Measurements from ENCODE around the gene MIER2.

Gene MIER2

DNA sequence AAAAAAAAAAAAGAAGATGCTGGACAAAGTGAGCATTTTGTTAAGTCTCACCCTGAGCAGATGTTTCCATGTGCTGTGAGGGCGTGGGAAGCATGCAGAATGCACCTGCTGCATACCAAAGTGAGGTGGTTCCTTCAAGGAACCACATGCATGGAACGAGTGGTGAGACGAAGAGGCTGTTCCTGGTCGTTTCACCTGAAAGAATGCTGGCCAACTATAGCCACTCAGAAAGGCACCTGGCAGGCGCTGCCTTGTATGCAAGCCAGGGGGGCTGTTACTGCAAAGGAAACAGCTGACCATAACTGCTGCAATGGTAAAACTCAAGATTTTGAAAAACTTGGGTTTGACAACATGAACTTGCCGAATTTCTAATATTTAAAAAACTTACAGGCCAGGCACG lies 14.7 kb downstream of the MIER2 start:
- no peak for DNase-seq (ENCODE audit: low read depth)

DNA sequence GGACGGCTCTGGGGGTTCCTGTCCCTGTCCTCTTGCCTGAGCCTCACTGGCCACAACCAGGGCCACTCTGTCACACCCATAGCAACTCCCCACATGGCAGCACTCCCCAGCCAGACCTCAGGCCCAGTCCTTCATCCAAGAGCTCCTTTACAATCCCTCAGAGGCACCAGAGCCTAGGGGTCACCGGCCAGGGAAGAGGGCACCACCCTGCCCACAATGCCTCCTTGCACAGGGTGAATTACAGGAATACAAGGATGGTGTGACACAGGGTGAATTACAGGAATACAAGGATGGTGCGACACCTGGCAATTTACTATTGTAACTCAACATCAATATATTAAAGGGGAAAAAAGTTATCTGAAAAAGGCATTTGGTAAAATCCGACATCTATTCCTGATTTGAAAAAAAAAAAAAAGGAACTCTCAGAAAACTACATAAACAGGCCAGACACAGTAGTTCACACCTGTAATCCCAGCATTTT lies 16.5 kb downstream of the MIER2 start:
- DNase-seq (ENCODE audit: low read depth), result no peak

DNA sequence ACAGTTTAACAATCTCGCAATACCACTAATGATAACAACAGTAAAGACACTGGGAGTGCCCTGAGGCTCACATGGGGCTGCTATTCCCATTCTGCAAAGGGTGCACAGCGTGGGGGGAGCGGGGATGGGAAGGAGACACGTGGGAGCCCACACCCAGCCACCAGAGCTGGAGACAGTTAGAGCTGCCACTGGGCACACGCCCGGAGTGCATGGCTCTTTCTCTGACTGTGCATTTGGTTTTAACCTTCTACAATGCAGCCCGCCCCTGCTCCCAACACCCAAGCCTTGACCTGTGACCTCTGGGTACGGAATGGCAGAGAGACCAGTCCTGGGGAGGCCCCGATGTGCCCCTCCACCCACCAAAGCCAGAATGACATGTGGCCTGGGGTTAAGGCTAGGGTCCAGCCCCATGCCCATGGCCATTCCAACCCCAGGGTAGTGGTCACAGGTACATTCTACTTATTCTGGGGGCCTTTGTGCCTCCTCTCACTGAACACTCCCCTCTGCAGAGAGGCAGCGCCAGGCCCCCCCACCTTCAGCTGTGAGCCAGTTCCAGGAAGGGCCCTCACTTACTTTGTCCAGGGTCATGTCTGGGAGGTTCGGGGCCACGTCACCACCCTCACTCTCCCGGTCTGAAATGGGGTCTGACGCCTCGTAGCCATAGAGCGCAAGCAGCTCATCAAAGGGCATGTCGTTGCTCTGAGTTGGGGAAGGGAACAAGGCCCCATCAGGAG lies 17.1 kb downstream of the MIER2 start:
- no peak for DNase-seq (ENCODE audit: low read depth)

DNA sequence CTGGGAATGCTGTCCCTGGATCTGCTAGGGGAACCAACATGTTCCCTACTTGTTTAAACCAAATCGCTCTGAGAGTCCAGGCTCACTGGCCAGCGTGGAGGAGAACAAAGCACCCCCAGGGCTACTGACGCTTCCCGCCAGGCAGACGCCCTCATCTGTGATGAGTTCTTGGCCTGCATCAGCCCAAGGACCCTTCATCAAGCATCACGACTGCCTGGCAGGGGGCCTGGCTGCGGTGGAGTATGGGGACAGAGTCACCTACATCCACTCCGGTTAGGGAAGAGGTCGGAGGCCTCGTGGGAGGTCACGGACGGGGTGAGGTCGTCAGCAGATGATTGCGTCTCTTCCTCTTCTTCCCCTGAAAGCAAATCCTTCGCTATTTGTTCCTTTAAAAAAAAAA lies 17.7 kb downstream of the MIER2 start:
- DNase-seq (ENCODE audit: low read depth), result no peak

DNA sequence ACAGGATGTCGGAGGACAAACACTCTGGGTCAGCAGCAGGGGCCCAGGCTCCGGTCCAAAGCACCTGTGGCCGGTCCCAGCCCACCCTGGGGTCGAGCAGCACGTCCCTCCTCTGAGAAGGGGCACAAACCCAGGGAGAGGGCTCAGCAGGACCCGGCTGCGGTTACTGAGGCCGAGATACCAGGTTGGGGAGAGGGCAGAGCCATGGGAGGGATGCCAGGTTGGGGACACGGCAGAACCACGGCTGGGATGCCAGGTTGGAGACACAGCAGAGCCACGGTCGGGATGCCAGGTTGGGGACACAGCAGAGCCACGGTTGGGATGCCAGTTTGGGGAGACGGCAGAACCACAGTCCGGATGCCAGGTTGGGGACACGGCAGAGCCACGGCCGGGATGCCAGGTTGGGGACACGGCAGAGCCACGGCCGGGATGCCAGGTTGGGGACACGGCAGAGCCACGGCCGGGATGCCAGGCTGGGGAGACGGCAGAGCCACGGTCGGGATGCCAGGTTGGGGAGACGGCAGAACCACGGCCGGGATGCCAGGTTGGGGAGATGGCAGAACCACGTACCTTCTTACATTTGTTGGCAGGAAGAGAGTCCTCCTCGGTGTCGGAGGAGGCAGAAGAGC lies 18.5 kb downstream of the MIER2 start:
- DNase-seq (ENCODE audit: low read depth), result no peak

DNA sequence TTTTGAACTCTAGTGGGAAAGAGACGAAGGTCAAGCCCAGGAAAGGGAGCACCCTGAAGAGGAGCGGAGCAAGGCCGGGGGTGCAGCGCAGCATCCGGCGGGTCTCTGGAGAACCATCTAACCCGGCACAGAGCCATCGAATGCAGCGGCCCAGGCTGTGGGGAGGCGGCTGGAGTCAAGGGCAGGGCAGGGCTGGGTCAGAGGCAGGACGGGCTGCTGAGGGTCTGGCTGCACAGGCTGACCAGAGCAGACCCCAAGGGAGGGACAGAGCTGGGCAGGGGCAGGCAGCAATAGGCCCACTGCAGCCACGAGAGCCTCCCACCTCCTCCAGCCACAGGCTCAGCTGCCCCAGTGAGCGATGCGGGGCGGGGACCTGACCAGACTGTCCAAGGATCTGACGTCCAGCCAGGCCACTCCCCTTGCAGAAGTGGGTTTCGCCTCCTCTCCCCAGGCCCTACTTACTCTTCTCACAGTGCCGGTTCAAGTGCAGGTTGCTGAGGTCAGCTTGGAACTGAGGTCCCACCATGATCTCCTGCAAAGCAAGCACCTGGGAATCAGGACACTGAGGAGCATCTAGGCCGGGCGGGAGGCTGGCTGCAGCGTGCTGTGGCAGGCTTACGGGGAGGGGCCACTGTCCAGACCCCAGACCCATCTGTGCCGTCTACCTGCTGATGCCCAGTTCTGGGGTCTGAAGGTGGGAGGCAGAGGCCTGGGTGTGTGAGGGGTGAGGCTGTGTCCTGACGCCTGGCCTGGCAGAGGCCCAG lies 19.2 kb downstream of the MIER2 start:
- no peak for DNase-seq (ENCODE audit: low read depth)

DNA sequence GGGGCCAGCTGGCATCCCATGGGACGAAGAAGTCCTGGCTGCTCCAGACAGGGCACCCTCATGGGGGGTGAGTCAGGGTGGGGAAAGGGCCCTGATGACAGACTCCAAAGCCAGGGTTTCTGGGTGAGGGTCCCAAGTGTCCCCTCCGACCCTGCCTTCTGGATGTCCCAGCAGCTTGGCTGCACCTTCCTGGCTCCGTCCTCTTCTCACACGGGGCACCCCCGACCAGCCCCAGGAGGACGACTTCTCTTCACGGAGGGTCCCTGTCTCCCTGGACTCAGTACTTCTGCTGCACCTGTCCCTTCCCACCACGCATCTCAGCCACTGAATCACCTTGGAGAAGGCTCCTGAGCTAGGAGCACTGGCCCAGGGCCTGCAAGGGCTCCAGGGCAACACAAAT lies 19.9 kb downstream of the MIER2 start:
- DNase-seq (ENCODE audit: low read depth), result no peak

DNA sequence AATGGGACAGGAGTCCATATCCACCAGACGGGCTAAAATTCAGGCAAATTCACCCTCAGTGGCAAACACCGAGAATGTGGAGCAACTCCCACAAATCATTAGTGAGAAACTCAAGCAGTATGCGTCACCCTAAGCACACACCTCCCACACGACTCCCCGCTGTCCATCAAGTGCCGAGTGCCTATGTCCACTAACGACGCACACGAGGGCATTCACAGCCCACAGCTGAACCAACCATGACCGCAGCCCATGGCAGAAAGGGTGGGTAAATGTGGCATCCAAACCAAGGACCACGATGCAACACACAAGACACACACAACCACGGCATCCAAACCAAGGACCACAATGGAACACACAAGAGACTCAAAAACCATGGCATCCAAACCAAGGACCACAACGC lies 22.0 kb downstream of the MIER2 start:
- DNase-seq (ENCODE audit: low read depth), result no peak

DNA sequence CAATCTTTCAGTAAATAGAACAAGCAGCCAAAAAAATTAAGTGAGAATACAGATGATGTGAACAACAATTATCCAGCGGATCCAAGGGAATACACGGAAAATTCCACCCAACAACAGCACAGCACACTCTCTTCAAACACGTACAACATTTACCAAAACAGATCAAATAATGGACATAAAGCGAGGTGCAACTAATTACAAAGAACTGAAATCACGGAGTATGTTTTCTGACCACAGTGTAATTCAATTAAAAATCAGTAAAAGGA lies 26.2 kb downstream of the MIER2 start:
- DNase-seq (ENCODE audit: low read depth), result no peak

DNA sequence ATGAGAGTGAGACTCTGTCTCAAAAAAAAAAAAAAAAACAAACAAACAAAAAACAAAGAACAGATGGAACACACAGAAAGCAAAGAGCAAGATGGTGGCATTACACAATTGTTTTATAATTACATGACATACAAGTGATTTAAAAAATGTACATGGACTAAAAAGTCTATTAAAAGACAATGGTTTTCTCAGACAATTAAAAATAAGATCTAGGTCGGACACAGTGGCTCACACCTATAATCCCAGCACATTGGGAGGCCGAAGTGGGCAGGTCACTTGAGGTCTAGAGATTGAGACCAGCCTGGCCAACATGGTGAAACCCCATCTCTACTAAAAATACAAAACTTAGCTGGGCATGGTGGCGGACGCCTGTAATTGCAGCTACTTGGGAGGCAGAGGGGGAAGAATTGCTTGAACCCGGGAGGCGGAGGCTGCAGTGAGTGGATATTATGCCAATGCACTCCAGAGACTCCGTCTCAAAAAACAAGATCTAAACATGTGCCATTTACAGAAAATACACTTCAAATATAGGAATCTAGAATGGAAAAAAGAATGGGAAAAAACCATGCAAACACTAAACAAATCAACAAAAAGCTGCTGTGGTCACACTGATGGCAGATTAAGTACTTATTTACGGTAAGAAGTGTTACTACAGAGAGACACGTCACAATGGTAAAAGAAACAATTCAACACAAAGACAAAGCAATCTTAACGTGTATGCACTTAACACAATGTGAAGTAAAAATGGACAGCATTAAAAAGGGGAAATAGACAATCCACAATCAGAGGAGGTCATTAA lies 26.7 kb downstream of the MIER2 start:
- DNase-seq (ENCODE audit: low read depth), result no peak

DNA sequence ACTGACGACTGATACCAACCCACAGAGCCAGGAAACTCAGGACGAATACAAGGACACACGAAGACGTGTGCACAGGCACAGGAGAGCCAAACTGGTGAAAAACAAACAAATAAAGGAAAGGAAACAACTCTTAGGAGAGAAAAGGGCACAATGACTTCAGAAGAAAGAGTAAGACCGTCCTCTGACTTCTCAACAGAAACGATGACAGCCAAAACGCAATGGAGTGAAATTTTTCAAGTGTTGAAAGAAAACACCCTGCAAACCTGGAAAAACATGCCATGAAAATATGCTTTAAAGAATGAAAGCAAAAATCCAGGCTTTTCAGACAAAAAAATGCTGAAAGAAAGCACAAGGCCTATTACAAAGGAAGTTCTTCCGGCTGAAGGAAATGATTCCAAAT lies 28.8 kb downstream of the MIER2 start:
- DNase-seq (ENCODE audit: low read depth), result no peak

DNA sequence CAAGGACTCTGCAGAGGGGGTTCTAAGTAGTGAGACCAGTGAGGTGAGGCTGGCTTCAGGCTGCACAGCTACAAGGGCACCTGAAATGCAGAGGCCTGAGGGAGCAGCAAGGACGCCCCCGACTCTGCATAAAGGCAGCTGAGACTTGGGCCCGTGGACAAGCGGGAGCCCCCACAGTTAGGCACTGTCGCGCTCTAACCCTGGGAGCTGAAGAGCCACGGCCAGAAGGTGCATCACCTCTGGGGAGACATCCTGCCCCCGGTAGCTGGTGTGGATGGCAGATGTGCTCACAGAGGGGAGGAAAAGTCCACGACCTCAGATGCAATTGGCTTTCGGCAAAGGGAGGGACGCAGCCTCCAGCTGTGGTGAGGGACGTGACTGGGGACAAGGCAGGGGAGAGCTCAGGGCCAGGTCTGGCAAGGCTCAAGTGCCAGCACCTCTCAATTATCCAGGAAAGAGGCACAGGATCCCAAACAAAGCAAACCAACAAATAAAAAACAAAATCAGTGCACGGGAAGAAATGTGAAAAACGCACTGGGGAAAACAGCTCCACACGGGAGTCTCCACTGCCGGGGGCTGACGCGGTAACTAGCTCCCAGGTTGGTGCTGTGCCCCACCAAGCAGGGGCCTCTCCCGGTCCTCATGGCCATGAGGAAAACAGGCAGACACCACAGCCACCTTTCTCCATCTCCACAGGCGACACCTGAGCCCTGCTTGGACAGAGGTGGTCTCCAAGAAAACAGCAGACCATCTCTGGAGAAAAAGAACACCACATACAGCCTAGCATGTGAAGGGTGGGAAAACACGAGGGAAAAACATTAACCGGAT lies 30.4 kb downstream of the MIER2 start:
- no peak for DNase-seq (ENCODE audit: low read depth)

DNA sequence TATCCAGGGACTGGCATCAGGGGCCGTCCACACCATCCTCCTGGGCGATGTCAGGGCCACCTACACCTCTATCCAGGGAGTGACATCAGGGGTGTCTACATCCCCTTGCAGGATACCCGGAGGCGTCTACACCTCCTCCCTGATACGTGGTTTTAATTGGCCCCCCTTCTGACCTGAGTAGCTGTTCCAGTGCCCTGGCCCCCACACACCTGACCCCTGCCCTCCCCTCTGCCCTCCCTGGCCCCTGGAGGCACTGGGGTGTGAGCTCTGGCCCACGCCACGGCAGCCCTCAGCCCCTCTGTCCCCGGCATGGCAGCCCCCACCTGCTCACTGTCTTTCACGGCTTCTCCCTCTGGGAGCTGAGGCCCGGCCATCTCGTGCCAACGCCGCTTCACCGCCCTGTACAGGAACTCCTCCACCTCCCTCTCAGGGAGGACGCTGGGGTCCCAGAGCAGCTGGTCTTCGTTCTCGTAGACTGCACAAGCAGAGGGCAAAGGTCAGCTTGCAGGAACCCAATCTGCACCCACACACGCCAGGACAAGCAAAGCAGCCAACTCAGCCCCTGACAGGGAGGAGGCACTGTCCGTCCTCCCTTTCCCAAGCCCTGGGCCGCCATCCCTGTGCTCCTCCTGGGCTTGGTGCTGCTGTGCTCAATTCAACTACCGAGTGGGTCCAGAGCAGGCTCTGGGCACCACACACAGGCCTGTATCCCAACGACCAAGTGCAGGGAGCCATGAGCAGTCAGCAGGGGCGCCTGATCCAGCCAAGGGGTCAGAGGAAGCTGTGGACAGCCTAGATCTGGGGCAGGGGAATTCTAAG lies 31.2 kb downstream of the MIER2 start:
- no peak for DNase-seq (ENCODE audit: low read depth)

DNA sequence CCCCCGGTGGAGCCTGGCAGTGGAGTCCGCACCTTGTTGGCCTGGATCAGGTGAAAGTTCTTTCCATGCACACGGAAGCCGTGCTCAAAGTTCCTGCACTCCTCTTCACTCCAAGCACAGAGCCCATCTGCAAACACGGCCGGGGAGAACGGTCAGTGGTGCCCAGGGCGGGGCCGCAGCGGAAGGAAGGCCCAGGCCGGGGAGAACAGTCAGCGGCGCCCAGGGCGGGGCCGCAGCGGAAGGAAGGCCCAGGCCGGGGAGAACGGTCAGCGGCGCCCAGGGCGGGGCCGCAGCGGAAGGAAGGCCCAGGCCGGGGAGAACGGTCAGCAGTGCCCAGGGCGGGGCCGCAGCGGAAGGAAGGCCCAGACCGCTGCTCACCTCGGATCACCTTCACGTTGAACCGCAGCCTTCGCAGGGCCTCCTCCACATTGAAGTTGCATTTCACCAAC lies 32.8 kb downstream of the MIER2 start:
- DNase-seq (ENCODE audit: low read depth), result no peak

DNA sequence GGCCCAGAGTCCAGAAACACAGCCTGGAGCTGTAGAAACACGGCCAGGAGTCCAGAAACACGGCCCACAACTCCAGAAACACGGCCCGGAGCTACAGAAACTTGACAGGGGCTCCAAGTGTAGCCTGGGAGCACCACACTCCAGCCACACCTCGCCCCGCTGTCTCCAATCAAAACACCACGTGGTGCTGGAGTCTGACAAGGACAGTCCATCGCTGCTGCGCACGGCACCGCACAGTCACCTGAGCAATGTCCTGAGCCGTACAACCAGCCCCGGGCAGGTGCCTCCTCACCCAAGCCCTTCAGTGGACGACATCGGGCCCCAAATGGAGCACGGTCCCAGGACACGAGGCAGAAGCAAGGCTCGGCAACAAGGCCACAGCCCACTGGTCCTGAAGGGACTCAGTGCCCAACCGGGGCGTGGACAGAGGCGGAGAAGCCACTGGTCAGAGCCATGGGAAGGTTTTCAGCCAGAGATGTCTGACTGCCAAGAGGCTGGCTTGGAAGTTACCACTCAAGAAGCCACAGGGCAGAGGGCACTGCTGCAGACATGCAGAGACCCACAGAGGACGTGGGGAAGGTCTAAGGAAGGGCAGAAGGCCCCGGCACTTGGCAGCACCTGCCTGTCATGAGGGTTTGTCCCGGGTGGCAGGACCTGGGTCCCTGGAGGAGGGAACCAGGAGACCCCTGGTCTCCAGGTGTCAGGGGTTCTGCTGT lies 33.7 kb downstream of the MIER2 start:
- DNase-seq (ENCODE audit: low read depth), result no peak

DNA sequence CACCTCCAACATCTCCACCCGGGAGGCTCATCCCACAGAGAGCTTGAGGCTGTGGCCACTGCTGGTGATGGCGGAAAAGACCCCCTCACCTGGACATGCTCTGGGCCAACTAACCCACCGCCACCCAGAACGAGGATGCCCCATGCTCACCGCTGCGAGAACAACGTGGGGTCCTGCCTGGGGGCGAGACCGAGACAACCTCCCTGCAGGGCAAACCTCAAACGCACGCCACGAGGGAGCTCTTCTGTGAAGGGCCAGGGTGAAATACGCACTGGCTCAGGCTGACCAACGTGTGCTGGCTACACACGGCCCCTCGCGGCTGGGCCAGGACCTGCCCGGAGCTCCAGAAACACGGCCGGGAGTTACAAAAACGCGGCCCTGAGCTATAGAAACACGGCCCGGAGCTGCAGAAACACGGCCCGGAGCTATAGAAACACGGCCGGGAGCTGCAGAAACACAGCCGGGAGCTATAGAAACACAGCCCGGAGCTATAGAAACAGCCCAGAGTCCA lies 34.4 kb downstream of the MIER2 start:
- no peak for DNase-seq (ENCODE audit: low read depth)

DNA sequence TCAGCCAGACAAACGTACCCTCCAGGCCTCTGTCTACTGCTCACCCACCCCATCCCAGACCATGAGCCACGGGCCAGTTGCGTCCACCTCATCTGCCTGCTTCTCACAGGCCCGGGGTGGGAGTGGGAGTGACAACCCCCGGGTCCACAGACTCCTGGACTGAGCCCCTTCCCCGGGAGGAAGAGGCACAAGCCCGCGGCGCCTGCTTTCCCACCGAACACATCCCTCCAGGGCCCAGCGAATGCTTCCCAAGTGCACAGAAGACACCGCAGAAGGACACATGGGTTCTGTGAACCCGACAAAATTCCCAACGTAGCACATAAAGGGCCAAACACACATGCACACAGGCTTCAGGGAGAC lies 35.4 kb downstream of the MIER2 start:
- DNase-seq (ENCODE audit: low read depth), result no peak

DNA sequence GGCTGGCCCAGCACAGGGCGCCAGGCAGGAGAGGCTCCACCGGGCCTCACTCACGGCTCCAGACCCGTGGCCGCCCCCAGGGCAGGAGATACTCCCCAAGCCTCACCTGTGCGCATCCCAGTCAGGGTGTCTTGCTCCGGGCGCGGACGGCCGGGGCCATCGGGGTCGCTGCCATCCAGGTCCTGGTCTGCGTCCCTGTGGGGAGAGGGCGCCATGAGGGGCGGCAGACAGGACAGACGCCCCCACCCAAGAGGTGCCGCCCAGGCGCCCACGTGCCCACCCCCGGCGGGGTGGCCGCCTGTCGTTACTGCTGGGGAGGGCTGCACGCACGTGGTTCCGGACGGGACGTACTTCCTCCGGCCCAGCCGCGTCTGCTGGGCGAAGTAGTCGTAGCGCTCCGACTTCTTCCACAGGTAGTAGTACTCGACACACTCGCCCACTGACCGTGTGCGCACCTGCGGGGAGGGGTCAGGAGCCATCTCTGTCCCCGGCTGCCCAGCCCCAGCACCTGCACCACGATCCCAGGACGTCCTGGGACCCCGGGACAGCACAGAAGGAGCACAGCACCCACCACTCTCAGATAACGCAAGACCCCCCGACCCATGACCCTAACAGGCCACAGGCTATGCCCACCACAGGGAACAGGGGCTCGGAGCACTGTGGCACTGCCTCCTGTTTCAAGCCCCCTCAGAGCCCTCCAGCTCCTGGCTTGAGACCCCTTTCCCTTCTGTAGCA lies 36.0 kb downstream of the MIER2 start:
- DNase-seq (ENCODE audit: low read depth), result no peak

DNA sequence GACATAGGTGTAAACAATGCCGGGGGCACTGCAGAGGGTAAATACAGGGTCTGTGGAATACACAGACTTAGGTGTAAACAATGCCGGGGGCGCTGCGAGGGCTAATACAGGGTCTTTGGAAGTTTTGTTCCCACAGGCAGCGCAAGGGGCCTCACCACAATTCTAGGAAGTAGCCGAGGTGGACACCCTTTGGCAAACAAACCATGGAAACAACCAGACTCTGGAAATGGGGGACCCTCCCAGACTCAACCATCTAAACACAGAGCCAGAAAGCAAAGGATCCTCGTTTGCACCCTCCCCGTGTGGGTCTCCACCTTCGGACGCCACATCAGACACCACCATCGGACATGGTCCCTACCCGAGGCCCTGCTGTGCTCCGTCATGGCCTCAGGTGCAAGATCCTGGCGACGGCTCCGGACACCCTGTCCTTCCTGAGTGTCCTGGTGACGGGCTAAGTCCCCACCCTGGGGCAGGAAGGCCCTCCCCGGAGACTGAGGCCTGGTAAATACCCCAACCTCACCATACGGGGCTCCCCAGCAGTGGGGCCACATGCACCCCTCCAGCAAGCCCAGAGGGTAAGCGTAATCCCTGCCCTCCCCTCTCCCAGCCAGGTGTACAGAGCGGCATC lies 36.7 kb downstream of the MIER2 start:
- no peak for DNase-seq (ENCODE audit: low read depth)
